HL-60 (cell line): ENCODE data around the gene GSTM2.
"Not testable (repeated sequence)": the region's sequence is repeated elsewhere in the genome, so short reads cannot be mapped to it uniquely, and the experiment has no call there.

Experiments used
- CTCF ChIP-seq: IDR thresholded peaks from one replicate; pipeline ENCODE4 v1.5.1; 2011; ENCODE audit warnings: low read length, control low read depth, inconsistent platforms; ENCODE audit not compliant: insufficient read depth
- GABPA ChIP-seq: IDR thresholded peaks from 2 replicates; pipeline ENCODE4 v1.6.1; 2012; ENCODE audit warnings: low read depth
- POLR2AphosphoS5 ChIP-seq: IDR thresholded peaks from 2 replicates; pipeline ENCODE4 v1.6.1; 2012; ENCODE audit warnings: low read depth
- TF ChIP-seq, protein P1 (sequence below): IDR thresholded peaks from 2 replicates; pipeline ENCODE4 v1.6.1; 2012; ENCODE audit warnings: low read depth; ENCODE audit not compliant: insufficient replicate concordance

GRCh38 chr1:109660691-109661026 lies 7.2 kb upstream of the GSTM2 start:
- TF ChIP-seq, protein P1, sequence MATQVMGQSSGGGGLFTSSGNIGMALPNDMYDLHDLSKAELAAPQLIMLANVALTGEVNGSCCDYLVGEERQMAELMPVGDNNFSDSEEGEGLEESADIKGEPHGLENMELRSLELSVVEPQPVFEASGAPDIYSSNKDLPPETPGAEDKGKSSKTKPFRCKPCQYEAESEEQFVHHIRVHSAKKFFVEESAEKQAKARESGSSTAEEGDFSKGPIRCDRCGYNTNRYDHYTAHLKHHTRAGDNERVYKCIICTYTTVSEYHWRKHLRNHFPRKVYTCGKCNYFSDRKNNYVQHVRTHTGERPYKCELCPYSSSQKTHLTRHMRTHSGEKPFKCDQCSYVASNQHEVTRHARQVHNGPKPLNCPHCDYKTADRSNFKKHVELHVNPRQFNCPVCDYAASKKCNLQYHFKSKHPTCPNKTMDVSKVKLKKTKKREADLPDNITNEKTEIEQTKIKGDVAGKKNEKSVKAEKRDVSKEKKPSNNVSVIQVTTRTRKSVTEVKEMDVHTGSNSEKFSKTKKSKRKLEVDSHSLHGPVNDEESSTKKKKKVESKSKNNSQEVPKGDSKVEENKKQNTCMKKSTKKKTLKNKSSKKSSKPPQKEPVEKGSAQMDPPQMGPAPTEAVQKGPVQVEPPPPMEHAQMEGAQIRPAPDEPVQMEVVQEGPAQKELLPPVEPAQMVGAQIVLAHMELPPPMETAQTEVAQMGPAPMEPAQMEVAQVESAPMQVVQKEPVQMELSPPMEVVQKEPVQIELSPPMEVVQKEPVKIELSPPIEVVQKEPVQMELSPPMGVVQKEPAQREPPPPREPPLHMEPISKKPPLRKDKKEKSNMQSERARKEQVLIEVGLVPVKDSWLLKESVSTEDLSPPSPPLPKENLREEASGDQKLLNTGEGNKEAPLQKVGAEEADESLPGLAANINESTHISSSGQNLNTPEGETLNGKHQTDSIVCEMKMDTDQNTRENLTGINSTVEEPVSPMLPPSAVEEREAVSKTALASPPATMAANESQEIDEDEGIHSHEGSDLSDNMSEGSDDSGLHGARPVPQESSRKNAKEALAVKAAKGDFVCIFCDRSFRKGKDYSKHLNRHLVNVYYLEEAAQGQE: not testable (repeated sequence)
- TF ChIP-seq CTCF, GABPA, POLR2AphosphoS5: not testable (repeated sequence)
